Measurements from ENCODE around the gene PLEKHA7.

Gene PLEKHA7

DNA sequence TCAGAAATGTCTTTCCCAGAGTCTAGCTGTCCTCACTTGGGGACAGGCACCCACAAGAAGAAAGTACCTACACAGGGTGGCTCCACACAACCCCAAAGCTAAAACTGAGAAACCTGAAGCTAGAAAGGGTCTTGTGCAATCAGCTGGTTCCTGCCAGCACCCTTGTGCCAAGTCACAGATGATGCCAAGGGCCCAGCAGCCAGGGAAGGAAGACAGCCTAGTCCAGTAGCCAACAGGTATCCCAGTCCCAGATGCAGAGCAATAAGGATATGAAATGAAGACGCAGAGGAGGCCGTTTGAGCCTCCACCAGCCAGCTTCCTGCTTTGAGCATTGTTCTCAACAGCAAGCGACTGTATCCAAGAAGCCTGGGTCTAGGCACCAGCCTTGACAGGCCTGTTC is 6.1 kb downstream of the PLEKHA7 start:
- Histone ChIP-seq H3K79me2 (ENCODE audit: control insufficient read depth, low read length) (no peaks in the 10 kb centered on the region), H3K4me1 (ENCODE audit: control insufficient read depth, low read length) (no peaks in the 10 kb centered on the region), H3K27me3 (ENCODE audit: control insufficient read depth, low read length) (peaks cover 21% of the 10 kb centered on the region), H3K4me2 (ENCODE audit: low read length) (no peak overlapping the region), H4K20me1 (ENCODE audit: control insufficient read depth, insufficient read depth, low read depth, low read length) (no peaks in the 10 kb centered on the region), H3K9me3 (ENCODE audit: control insufficient read depth, insufficient read depth, low read length) (no peaks in the 10 kb centered on the region), H3K4me3 (ENCODE audit: low read length) (no peak overlapping the region), H3K9me2 (replicated peaks; ENCODE audit: control insufficient read depth, low read length) (no peaks in the 10 kb centered on the region), H3K27ac (ENCODE audit: low read depth, low read length) (no peak overlapping the region), H3F3A (ENCODE audit: control insufficient read depth, insufficient read depth) (no peaks in the 10 kb centered on the region), H3K36me3 (ENCODE audit: control insufficient read depth, low read length) (no peaks in the 10 kb centered on the region)
- TF ChIP-seq EZH2phosphoT487 (IDR thresholded peaks at IDR 0.05; ENCODE audit: borderline replicate concordance, low read length) (no peak), CTCF (IDR thresholded peaks at IDR 0.05; ENCODE audit: low read depth, low read length, poor library complexity, severe bottlenecking) (no peak)

GRCh38 chr11:17005646-17006045 is 8.6 kb downstream of the PLEKHA7 start:
- no peaks in the 10 kb centered on the region for H3K27me3 ChIP-seq (ENCODE audit: control insufficient read depth, low read length)
- no peaks in the 10 kb centered on the region for H3K9me3 ChIP-seq (ENCODE audit: control insufficient read depth, insufficient read depth, low read length)
- H4K20me1 ChIP-seq (ENCODE audit: control insufficient read depth, insufficient read depth, low read depth, low read length), result no peaks in the 10 kb centered on the region
- H3K4me3 ChIP-seq (ENCODE audit: low read length), result no peak overlapping the region
- H3K9me2 ChIP-seq (replicated peaks; ENCODE audit: control insufficient read depth, low read length), result no peaks in the 10 kb centered on the region
- H3K4me1 ChIP-seq (ENCODE audit: control insufficient read depth, low read length), result no peaks in the 10 kb centered on the region
- H3K4me2 ChIP-seq (ENCODE audit: low read length), result no peak overlapping the region
- H3F3A ChIP-seq (ENCODE audit: control insufficient read depth, insufficient read depth), result no peaks in the 10 kb centered on the region
- no peaks in the 10 kb centered on the region for H3K79me2 ChIP-seq (ENCODE audit: control insufficient read depth, low read length)
- H3K27ac ChIP-seq (ENCODE audit: low read depth, low read length), result no peak overlapping the region
- H3K36me3 ChIP-seq (ENCODE audit: control insufficient read depth, low read length), result no peaks in the 10 kb centered on the region
- TF ChIP-seq EZH2phosphoT487 (IDR thresholded peaks at IDR 0.05; ENCODE audit: borderline replicate concordance, low read length), result no peak
- no peak for TF ChIP-seq CTCF (IDR thresholded peaks at IDR 0.05; ENCODE audit: low read depth, low read length, poor library complexity, severe bottlenecking)

GRCh38 chr11:17004486-17005148 is 9.6 kb downstream of the PLEKHA7 start:
- Histone ChIP-seq H3K27ac (ENCODE audit: low read depth, low read length) (no peak overlapping the region), H3K9me3 (ENCODE audit: control insufficient read depth, insufficient read depth, low read length) (no peaks in the 10 kb centered on the region), H3K27me3 (ENCODE audit: control insufficient read depth, low read length) (no peaks in the 10 kb centered on the region), H3K9me2 (replicated peaks; ENCODE audit: control insufficient read depth, low read length) (no peaks in the 10 kb centered on the region), H3K4me3 (ENCODE audit: low read length) (no peak overlapping the region), H3K4me1 (ENCODE audit: control insufficient read depth, low read length) (no peaks in the 10 kb centered on the region), H3F3A (ENCODE audit: control insufficient read depth, insufficient read depth) (no peaks in the 10 kb centered on the region), H3K79me2 (ENCODE audit: control insufficient read depth, low read length) (no peaks in the 10 kb centered on the region), H3K4me2 (ENCODE audit: low read length) (no peak overlapping the region), H3K36me3 (ENCODE audit: control insufficient read depth, low read length) (no peaks in the 10 kb centered on the region), H4K20me1 (ENCODE audit: control insufficient read depth, insufficient read depth, low read depth, low read length) (no peaks in the 10 kb centered on the region)
- TF ChIP-seq CTCF (IDR thresholded peaks at IDR 0.05; ENCODE audit: low read depth, low read length, poor library complexity, severe bottlenecking), result no peak
- no peak for TF ChIP-seq EZH2phosphoT487 (IDR thresholded peaks at IDR 0.05; ENCODE audit: borderline replicate concordance, low read length)

Measured in DOHH2 (cell line).